Measurements from ENCODE around the gene SLC35C1.

DNA sequence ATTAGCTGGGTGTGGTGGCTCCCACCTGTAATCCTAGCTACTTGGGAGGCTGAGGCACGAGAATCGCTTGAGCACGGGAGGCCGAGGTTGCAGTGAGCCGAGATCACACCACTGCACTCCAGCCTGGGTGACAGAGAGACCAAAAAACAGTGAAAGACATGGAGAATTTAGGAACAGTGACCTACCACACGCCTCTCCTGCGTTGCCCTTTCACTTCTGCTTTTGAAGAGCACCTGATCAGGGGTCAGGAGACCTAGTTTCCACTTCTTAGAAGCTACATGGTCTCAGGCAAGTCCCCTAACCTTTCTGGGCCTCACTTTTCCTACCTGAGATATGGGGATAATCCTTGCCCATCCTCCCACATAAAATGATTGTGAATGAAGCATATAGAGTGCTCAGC is 12.2 kb downstream of the SLC35C1 start:
- TF ChIP-seq, protein P1, sequence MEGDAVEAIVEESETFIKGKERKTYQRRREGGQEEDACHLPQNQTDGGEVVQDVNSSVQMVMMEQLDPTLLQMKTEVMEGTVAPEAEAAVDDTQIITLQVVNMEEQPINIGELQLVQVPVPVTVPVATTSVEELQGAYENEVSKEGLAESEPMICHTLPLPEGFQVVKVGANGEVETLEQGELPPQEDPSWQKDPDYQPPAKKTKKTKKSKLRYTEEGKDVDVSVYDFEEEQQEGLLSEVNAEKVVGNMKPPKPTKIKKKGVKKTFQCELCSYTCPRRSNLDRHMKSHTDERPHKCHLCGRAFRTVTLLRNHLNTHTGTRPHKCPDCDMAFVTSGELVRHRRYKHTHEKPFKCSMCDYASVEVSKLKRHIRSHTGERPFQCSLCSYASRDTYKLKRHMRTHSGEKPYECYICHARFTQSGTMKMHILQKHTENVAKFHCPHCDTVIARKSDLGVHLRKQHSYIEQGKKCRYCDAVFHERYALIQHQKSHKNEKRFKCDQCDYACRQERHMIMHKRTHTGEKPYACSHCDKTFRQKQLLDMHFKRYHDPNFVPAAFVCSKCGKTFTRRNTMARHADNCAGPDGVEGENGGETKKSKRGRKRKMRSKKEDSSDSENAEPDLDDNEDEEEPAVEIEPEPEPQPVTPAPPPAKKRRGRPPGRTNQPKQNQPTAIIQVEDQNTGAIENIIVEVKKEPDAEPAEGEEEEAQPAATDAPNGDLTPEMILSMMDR (conservative IDR thresholded peaks at IDR 0.05; ENCODE audit: low read length), result no peak
- no peak for TF ChIP-seq EZH2phosphoT487 (IDR thresholded peaks at IDR 0.05; ENCODE audit: borderline replicate concordance)

All from Loucy (cell line).